ENCODE measurements around the gene C1RL.
"Not testable (repeated sequence)": the region's sequence is repeated elsewhere in the genome, so short reads cannot be mapped to it uniquely, and the experiment has no call there.

The C1RL gene

GRCh38 chr12:7058850-7059395 lies 50.1 kb downstream of the C1RL start:
- Histone ChIP-seq H3K4me3 (ENCODE audit: low read depth, low read length) (no peak overlapping the region), H3K36me3 (no peaks in the 10 kb centered on the region), H3K9me3 (no peaks in the 10 kb centered on the region), H3K27me3 (peaks cover 46% of the 10 kb centered on the region), H3K4me1 (no peaks in the 10 kb centered on the region)
- TF ChIP-seq, protein P1, sequence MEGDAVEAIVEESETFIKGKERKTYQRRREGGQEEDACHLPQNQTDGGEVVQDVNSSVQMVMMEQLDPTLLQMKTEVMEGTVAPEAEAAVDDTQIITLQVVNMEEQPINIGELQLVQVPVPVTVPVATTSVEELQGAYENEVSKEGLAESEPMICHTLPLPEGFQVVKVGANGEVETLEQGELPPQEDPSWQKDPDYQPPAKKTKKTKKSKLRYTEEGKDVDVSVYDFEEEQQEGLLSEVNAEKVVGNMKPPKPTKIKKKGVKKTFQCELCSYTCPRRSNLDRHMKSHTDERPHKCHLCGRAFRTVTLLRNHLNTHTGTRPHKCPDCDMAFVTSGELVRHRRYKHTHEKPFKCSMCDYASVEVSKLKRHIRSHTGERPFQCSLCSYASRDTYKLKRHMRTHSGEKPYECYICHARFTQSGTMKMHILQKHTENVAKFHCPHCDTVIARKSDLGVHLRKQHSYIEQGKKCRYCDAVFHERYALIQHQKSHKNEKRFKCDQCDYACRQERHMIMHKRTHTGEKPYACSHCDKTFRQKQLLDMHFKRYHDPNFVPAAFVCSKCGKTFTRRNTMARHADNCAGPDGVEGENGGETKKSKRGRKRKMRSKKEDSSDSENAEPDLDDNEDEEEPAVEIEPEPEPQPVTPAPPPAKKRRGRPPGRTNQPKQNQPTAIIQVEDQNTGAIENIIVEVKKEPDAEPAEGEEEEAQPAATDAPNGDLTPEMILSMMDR (IDR thresholded peaks at IDR 0.05; ENCODE audit: low read depth, low read length), result no peak
- no peak for DNase-seq

DNA sequence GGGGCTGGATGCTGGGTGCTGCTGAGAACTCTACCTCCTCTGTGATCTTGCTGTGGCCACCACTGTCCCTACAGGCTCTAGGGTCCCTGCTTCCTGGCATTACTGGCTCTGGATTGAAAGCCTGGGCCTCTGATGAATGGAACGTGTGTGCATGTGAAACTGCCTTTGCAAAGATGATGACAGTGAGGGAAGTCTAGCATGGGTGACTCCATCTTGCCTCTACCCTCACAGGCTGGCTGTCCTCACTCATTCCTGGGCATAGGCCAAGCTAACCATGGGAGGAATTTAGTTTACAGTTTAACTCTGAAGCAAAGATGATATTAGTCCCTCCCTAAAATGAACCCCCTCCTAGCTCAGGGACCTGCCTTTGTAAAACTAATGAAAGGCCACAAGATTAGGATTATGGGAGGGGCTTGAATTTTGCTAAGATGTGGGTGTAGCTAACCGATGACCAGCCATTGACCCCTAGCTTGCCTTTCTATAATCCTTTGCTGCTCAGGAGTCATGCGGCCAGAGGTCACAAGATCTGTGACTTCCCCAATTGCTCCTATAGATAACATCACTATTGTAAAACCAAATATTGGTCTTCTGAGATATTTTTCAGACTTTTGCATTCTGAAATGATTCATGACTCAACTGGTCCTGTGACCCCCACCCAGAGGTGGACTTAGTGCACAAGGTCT lies 50.7 kb downstream of the C1RL start:
- TF ChIP-seq, protein P1 (IDR thresholded peaks at IDR 0.05; ENCODE audit: low read depth, low read length), result no peak
- H3K36me3 ChIP-seq, result no peaks in the 10 kb centered on the region
- no peak for DNase-seq
- H3K9me3 ChIP-seq, result no peaks in the 10 kb centered on the region
- H3K4me3 ChIP-seq (ENCODE audit: low read depth, low read length), result no peak overlapping the region
- peaks cover 48% of the 10 kb centered on the region for H3K27me3 ChIP-seq
- no peaks in the 10 kb centered on the region for H3K4me1 ChIP-seq

DNA sequence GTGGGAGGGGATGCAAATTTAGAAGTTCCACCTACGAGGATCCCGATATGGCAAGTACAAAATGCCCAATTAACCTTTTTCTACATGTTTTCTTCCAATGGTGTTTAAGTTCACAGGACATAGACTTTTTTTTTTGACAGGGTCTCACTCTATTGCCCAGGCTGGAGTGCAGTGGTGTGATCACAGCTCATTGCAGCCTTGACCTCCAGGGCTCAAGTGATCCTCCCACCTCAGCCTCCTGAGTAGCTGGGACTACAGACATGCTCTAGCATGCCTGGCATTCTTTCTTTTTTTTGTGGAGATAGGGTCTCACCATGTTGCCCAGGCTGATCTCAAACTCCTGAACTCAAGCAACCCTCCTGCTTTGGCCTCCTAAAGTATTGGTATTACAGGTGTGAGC lies 53.3 kb downstream of the C1RL start:
- DNase-seq; H3K36me3 ChIP-seq; H3K9me3 ChIP-seq; H3K4me3 ChIP-seq (ENCODE audit: low read depth, low read length); H3K4me1 ChIP-seq: not testable (repeated sequence)
- peaks cover 51% of the 10 kb centered on the region for H3K27me3 ChIP-seq

DNA sequence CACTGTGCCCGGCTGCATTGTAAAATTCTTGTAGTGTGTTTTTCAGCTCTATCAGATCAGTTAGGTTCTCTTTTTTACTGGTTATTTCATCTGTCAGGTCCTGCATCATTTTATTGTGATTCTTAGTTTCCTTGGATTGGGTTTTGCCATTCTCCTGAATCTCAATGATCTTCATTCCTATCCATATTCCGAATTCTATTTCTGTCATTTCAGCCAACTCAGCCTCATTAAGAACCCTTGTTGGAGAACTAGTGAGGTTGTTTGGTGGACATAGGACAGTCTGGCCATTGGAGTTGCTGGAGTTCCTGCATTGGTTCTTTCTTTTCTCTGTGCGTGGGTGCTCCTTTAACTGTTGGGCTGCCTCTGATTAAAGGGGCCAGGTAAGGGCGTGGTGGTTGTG lies 54.1 kb downstream of the C1RL start:
- no peak for DNase-seq
- Histone ChIP-seq H3K4me1 (no peaks in the 10 kb centered on the region), H3K36me3 (no peaks in the 10 kb centered on the region), H3K4me3 (ENCODE audit: low read depth, low read length) (no peak overlapping the region), H3K9me3 (no peaks in the 10 kb centered on the region), H3K27me3 (peaks cover 46% of the 10 kb centered on the region)
- TF ChIP-seq, protein P1 (IDR thresholded peaks at IDR 0.05; ENCODE audit: low read depth, low read length), result no peak

GRCh38 chr12:7049973-7050372 lies 59.0 kb downstream of the C1RL start:
- not testable (repeated sequence) for H3K36me3 ChIP-seq; DNase-seq; H3K4me3 ChIP-seq (ENCODE audit: low read depth, low read length); H3K4me1 ChIP-seq; H3K9me3 ChIP-seq
- H3K27me3 ChIP-seq, result peaks cover 36% of the 10 kb centered on the region

GRCh38 chr12:7049445-7049951 lies 59.5 kb downstream of the C1RL start:
- H3K36me3 ChIP-seq; H3K4me3 ChIP-seq (ENCODE audit: low read depth, low read length); DNase-seq; H3K9me3 ChIP-seq; H3K4me1 ChIP-seq: not testable (repeated sequence)
- H3K27me3 ChIP-seq, result peaks cover 31% of the 10 kb centered on the region

DNA sequence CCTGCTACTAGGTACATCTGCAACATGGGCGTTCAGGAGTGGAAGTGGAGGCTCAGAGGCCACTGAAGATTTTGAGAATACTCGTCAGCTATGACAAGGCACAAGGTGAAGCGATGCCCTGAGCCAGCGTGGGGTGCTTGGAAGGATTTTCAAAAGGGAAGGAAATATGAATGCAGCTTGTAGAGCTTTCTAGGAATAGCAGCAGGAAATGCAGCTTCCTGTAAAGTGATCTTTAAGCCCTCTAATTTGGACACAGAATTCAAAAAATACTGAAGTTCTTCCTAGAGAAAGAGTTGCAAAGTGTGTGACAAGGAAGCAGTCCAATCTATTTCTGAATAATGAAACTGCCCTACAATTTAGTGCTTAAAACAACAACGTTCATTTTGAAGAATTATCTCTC lies 61.7 kb downstream of the C1RL start:
- H3K9me3 ChIP-seq, result no peaks in the 10 kb centered on the region
- TF ChIP-seq, protein P1 (IDR thresholded peaks at IDR 0.05; ENCODE audit: low read depth, low read length), result no peak
- H3K4me3 ChIP-seq (ENCODE audit: low read depth, low read length), result no peak overlapping the region
- H3K27me3 ChIP-seq, result peaks cover 12% of the 10 kb centered on the region
- no peak for DNase-seq
- H3K4me1 ChIP-seq, result no peaks in the 10 kb centered on the region
- no peaks in the 10 kb centered on the region for H3K36me3 ChIP-seq
